Ishikawa (cell line): ENCODE measurements around the gene PIGR.

Source experiments
- CREB1 ChIP-seq: IDR thresholded peaks from 2 replicates; pipeline ENCODE4 v1.6.1; 2012; ENCODE audit warnings: low read depth
- EGR1 ChIP-seq: IDR thresholded peaks from 2 replicates; pipeline ENCODE4 v1.6.1; 2012
- EP300 ChIP-seq: IDR thresholded peaks from 2 replicates; pipeline ENCODE4 v1.6.1; 2012; ENCODE audit warnings: borderline replicate concordance

DNA sequence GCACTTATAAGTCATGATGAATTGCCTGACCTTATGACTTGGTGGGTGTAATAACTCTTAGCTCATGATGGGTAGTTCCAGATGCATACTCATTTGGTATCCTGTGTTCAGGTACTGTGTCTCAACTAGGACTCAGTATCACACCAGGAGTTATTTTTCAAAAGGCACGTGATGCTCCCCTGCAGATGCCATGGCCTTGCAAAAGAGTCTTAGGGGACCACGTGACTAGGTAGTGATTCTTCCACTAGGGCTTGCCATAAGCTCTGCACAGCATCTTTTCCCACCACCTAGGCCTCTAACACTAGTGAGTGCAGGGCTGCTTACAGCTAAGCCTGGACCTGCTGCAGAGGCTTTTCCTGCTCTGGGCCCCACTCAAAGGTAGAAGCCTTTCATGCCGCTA is 27.9 kb upstream of the PIGR start:
- TF ChIP-seq EP300 (no peak), CREB1 (no peak), EGR1 (no peak)
